Keratinocyte (primary cell): Measurements from ENCODE around the gene COL9A2. TPM values are rescaled to one million over a fixed set of nuclear protein-coding genes. Genes with fewer than 3 reads are reported as not detected.
"Not testable (repeated sequence)": the region's sequence is repeated elsewhere in the genome, so short reads cannot be mapped to it uniquely, and the experiment has no call there.

Experiments
- DNase-seq: peaks from one replicate; pipeline ENCODE4 v3.0.0-alpha.2; 2011; ENCODE audit warnings: low read depth, missing footprints, low spot score
- FAIRE-seq: peaks from 2 replicates; lab custom pipeline; 2011; peaks lifted over from hg19 to GRCh38; lab: Jason Lieb, UNC
- H2AFZ ChIP-seq: 2 replicates; pipeline ENCODE4 v1.6.0; 2012; ENCODE audit warnings: low read length, control low read depth, inconsistent platforms; ENCODE audit not compliant: control insufficient read depth
- H3K27ac ChIP-seq: 2 replicates; pipeline ENCODE4 v1.5.1; 2011; ENCODE audit warnings: low read length; ENCODE audit not compliant: control insufficient read depth, insufficient read depth
- H3K27me3 ChIP-seq: 3 replicates; pipeline ENCODE4 v1.6.0; 2011; ENCODE audit warnings: low read length; ENCODE audit not compliant: control insufficient read depth, insufficient read depth; ENCODE audit errors: extremely low read depth
- H3K36me3 ChIP-seq, 2 experiments: 2 replicates in 1 of 2; 3 replicates in 1 of 2; pipeline ENCODE4 v1.5.1; 2011; ENCODE audit warnings: low read length in 2 of 2, mild to moderate bottlenecking in 1 of 2; ENCODE audit not compliant: control insufficient read depth in 2 of 2, insufficient read depth in 2 of 2; ENCODE audit errors: extremely low read depth in 1 of 2
- H3K4me1 ChIP-seq: 3 replicates; pipeline ENCODE4 v1.5.1; 2011; ENCODE audit warnings: low read length; ENCODE audit not compliant: control insufficient read depth, insufficient read depth; ENCODE audit errors: extremely low read depth
- H3K4me2 ChIP-seq: 3 replicates; pipeline ENCODE4 v1.6.0; 2011; ENCODE audit warnings: low read depth, low read length; ENCODE audit not compliant: control insufficient read depth, insufficient read depth; ENCODE audit errors: extremely low read depth
- H3K4me3 ChIP-seq, 3 experiments: fragments of 200-600 bp in 1 of 3; sonication (generic) in 1 of 3; 2 replicates in 2 of 3; 3 replicates in 1 of 3; pipeline ENCODE4 v1.5.1; 2011 to 2016; ENCODE audit warnings: low read length in 3 of 3, mild to moderate bottlenecking in 3 of 3, control low read depth in 2 of 3, inconsistent platforms in 1 of 3, low read depth in 1 of 3, mixed read lengths in 1 of 3, mixed run types in 1 of 3, moderate library complexity in 1 of 3; ENCODE audit not compliant: control insufficient read depth in 2 of 3, insufficient read depth in 2 of 3; ENCODE audit errors: extremely low read depth in 1 of 3
- H3K79me2 ChIP-seq: 2 replicates; pipeline ENCODE4 v1.6.0; 2012; ENCODE audit warnings: low read length; ENCODE audit not compliant: control insufficient read depth, insufficient read depth
- H3K9ac ChIP-seq: 3 replicates; pipeline ENCODE4 v1.6.0; 2011; ENCODE audit warnings: low read length; ENCODE audit not compliant: control insufficient read depth, insufficient read depth; ENCODE audit errors: extremely low read depth
- H3K9me1 ChIP-seq: 3 replicates; pipeline ENCODE4 v1.6.0; 2011; ENCODE audit warnings: low read length; ENCODE audit not compliant: control insufficient read depth, insufficient read depth; ENCODE audit errors: extremely low read depth
- H3K9me3 ChIP-seq: 2 replicates; pipeline ENCODE4 v1.5.1; 2012; ENCODE audit warnings: low read depth, low read length; ENCODE audit not compliant: control insufficient read depth
- H4K20me1 ChIP-seq: 3 replicates; pipeline ENCODE4 v1.6.0; 2011; ENCODE audit warnings: low read length; ENCODE audit not compliant: control insufficient read depth, insufficient read depth; ENCODE audit errors: extremely low read depth
- EZH2 ChIP-seq: IDR thresholded peaks from one replicate; pipeline ENCODE4 v1.6.1; 2012; ENCODE audit warnings: inconsistent platforms, mild to moderate bottlenecking, low read length, moderate library complexity
- dilution Hi-C: fragments of 300-500 bp; cut with MboI; formaldehyde crosslinking; loops from one replicate; pipeline ENCODE4 v1.7.0; 2020; ENCODE audit warnings: low sequenced_read_pairs; ENCODE audit not compliant: extremely low pct_ligation_motif_present
- polyA plus RNA-seq, 5 experiments: library from polyadenylated mRNA; depleted of rRNA in 3 of 5; stranded (reverse) in 3 of 5; stranded (forward) in 1 of 5; unstranded in 1 of 5; fragments of >200 nt; gene quantifications; 1 replicate in 1 of 5; 2 replicates in 3 of 5; 3 replicates in 1 of 5; pipeline versions ENCODE4 v1.2.1 to v1.2.3, GENCODE V29; 2011 to 2012; ENCODE audit warnings: missing spikeins in 2 of 5, low read depth in 1 of 5, low replicate concordance in 1 of 5
- TF ChIP-seq, protein P1 (sequence below), 3 experiments: IDR thresholded peaks in 1 of 3; conservative IDR thresholded peaks in 1 of 3; optimal IDR thresholded peaks in 1 of 3; 2 replicates in 2 of 3; 3 replicates in 1 of 3; pipeline versions ENCODE3 to v1.5.1; 2011; ENCODE audit warnings: low read length in 3 of 3, mild to moderate bottlenecking in 3 of 3, moderate library complexity in 2 of 3, control low read depth in 1 of 3, inconsistent platforms in 1 of 3; ENCODE audit not compliant: insufficient read depth in 2 of 3; ENCODE audit errors: extremely low read depth in 1 of 3

Gene COL9A2
- polyA plus RNA-seq, 1 donor (not counting 4 experiments of a cell fraction or from before 2014, with no cell fraction given), result 1.6 TPM

DNA sequence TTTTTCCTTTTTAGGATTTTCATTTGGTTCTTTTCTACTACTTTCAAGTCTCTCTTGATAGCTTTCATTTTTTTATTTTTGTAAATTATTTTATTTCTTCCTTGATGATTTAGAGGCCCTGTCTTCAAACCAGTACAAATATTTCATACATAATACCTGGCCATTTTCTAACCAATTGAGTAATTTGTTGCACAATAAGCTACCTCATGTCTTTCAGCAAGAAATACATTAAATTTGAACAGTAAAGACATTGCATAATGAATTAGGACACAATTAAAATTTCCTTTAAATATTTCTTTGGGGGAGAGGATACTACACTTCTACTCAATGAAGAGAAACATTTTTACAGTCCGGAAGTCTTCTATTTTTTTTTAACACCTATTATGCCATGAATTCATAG, 15.6 kb upstream of the COL9A2 start:
- no peaks in the 10 kb centered on the region for H3K9me1 ChIP-seq
- no peak overlapping the region for H3K9ac ChIP-seq
- DNase-seq (no peak), FAIRE-seq (no peak)
- no peaks in the 10 kb centered on the region for H3K36me3 ChIP-seq
- no peak for TF ChIP-seq EZH2
- TF ChIP-seq, protein P1, sequence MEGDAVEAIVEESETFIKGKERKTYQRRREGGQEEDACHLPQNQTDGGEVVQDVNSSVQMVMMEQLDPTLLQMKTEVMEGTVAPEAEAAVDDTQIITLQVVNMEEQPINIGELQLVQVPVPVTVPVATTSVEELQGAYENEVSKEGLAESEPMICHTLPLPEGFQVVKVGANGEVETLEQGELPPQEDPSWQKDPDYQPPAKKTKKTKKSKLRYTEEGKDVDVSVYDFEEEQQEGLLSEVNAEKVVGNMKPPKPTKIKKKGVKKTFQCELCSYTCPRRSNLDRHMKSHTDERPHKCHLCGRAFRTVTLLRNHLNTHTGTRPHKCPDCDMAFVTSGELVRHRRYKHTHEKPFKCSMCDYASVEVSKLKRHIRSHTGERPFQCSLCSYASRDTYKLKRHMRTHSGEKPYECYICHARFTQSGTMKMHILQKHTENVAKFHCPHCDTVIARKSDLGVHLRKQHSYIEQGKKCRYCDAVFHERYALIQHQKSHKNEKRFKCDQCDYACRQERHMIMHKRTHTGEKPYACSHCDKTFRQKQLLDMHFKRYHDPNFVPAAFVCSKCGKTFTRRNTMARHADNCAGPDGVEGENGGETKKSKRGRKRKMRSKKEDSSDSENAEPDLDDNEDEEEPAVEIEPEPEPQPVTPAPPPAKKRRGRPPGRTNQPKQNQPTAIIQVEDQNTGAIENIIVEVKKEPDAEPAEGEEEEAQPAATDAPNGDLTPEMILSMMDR (optimal IDR thresholded peaks at IDR 0.05 in 1 of 3, IDR thresholded peaks at IDR 0.05 in 1 of 3, conservative IDR thresholded peaks at IDR 0.05 in 1 of 3; ENCODE audit: extremely low read depth in 1 of 3, insufficient read depth in 2 of 3, low read length in 3 of 3), result no peak
- no peaks in the 10 kb centered on the region for H4K20me1 ChIP-seq
- H3K27ac ChIP-seq, result no peak overlapping the region
- H3K79me2 ChIP-seq, result no peaks in the 10 kb centered on the region
- dilution Hi-C loops, result no loop called here
- H3K4me3 ChIP-seq, result no peak overlapping the region
- H3K9me3 ChIP-seq, result no peaks in the 10 kb centered on the region
- no peaks in the 10 kb centered on the region for H3K27me3 ChIP-seq
- no peaks in the 10 kb centered on the region for H3K4me1 ChIP-seq
- no peak overlapping the region for H3K4me2 ChIP-seq
- H2AFZ ChIP-seq, result no peak overlapping the region

DNA sequence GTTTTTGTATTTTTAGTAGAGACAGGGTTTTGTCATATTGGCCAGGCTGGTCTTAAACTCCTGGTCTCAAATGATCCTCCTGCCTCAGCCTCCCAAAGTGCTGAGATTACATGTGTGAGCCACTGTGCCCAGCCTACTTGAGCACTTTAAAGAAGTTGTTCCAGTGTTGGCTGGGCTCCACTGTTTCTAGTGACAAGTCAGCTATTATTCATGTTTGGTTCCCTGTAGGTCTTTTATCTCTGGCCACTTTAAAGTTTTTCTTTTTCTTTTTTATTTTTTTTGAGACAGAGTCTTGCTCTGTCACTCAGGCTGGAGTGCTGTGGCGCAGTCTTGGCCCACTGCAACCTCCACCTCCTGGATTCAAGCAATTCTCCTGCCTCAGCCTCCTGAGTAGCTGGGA, 14.3 kb upstream of the COL9A2 start:
- dilution Hi-C loops, H3K36me3 ChIP-seq, H3K27me3 ChIP-seq: not testable (repeated sequence)

DNA sequence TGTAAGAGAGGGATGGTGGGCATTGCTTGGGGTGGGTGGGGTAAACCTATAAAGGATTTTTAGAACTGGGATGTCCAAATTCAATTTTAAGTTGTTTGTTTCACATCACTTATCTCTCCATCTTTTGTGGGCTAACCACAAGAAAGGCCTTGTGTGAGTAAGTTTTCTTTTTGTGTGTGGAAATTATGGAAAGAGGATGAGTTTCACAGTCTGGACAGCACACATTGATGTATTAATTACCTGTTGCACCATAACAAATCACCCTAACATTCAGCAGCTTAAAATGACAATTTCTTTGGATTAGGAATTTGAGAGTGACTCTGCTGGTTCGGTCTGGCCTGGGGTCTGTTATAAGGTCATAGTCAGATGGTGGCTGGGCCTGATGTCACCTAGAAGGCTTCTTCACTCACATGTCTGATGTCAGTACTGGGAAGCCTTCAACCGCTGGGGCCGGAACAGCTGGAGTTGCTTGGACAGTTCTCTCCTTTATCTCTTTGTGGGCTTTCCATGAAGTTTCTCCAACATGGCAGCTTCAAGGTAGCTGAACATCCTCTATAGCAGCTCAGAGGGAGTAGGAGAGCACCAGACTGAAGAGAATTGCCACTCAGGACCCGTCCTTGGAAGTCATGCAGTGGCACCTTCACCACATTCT, 2.0 kb upstream of the COL9A2 start:
- no peak overlapping the region for H3K4me2 ChIP-seq
- TF ChIP-seq, protein P1 (optimal IDR thresholded peaks at IDR 0.05 in 1 of 3, IDR thresholded peaks at IDR 0.05 in 1 of 3, conservative IDR thresholded peaks at IDR 0.05 in 1 of 3; ENCODE audit: extremely low read depth in 1 of 3, insufficient read depth in 2 of 3, low read length in 3 of 3), result no peak
- no peak for TF ChIP-seq EZH2
- no peak overlapping the region for H3K4me3 ChIP-seq
- dilution Hi-C loops, result no loop called here
- no peaks in the 10 kb centered on the region for H4K20me1 ChIP-seq
- no peaks in the 10 kb centered on the region for H3K9me1 ChIP-seq
- no peaks in the 10 kb centered on the region for H3K9me3 ChIP-seq
- H3K27me3 ChIP-seq, result peaks cover 26% of the 10 kb centered on the region
- H3K79me2 ChIP-seq, result no peaks in the 10 kb centered on the region
- no peak for DNase-seq
- FAIRE-seq, result no peak
- no peak overlapping the region for H2AFZ ChIP-seq
- H3K27ac ChIP-seq, result no peak overlapping the region
- no peak overlapping the region for H3K9ac ChIP-seq
- H3K36me3 ChIP-seq, result no peaks in the 10 kb centered on the region
- H3K4me1 ChIP-seq, result peaks cover 12% of the 10 kb centered on the region

More for the DNA sequence above, 14.3 kb upstream of the COL9A2 start:
- not testable (repeated sequence) for H3K27ac ChIP-seq, DNase-seq, H3K9me1 ChIP-seq, H3K79me2 ChIP-seq, H3K4me2 ChIP-seq, H3K4me1 ChIP-seq, H2AFZ ChIP-seq, H3K9me3 ChIP-seq, H3K9ac ChIP-seq, H4K20me1 ChIP-seq, FAIRE-seq, H3K4me3 ChIP-seq
